ENCODE measurements around the gene HASPIN. TPM values are rescaled to one million over a fixed set of nuclear protein-coding genes. Genes with fewer than 3 reads are reported as not detected.
A peak's percentile ranks its signal among the peaks of the same experiment; 100 is the strongest.
"Not testable (repeated sequence)": the region's sequence is repeated elsewhere in the genome, so short reads cannot be mapped to it uniquely, and the experiment has no call there.

Gene HASPIN
- total and polyA plus RNA-seq, 9 of the 15 experiments (the other 6 are each of a cell fraction or from before 2014, with no cell fraction given), result 0.81 to 13.5 (median 9.9) TPM

DNA sequence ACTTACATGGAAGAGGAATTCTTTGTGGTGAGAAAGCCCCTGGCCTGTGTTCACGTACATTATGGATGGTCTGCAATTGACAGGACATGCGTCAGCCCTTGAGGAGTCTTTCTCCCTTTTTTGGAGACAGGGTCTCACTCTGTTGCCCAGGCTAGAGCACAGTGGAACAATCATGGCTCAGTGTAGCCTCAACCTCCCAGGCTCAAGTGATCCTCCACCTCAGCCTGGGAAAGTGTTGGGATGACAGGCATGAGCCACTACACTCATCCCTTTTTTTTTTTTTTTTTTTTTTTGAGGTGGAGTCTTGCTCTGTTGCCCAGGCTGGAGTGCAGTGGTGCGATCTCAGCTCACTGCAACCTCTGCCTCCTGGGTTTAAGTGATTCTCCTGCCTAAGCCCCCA is 4.4 kb downstream of the HASPIN start:
- Histone ChIP-seq H3K4me1 (replicated peaks in 1 of 2; ENCODE audit: control insufficient read depth in 2 of 2, insufficient read depth in 2 of 2, low read length in 2 of 2) (peaks cover 10 to 15% of the 10 kb centered on the region in 2 experiments; a peak in 4 of 5 replicates), H3K36me3 (ENCODE audit: control insufficient read depth, insufficient read depth, low read length) (peaks cover 26% of the 10 kb centered on the region), H3K79me2 (ENCODE audit: control insufficient read depth, insufficient read depth, low read length) (peaks cover 41% of the 10 kb centered on the region)
- FAIRE-seq; H3K27me3 ChIP-seq (ENCODE audit: control insufficient read depth in 2 of 2, insufficient read depth in 2 of 2, low read length in 2 of 2); H3K9ac ChIP-seq (ENCODE audit: insufficient read depth in 1 of 2, low read depth in 2 of 2, low read length in 2 of 2); H3K27ac ChIP-seq (ENCODE audit: extremely low read depth, low read depth, low read length); H4K20me1 ChIP-seq (replicated peaks; ENCODE audit: control insufficient read depth, insufficient read depth, low read length); H3K9me3 ChIP-seq (replicated peaks; ENCODE audit: control insufficient read depth, insufficient read depth, low read depth, low read length); BruUV-seq (replicated peaks); H3K9me1 ChIP-seq (ENCODE audit: control insufficient read depth, insufficient read depth, low read length); DNase-seq (ENCODE audit: extremely low read depth in 1 of 4, low spot score in 3 of 4); CTCF ChIA-PET (ENCODE audit: low intra/inter-chr PET ratio); H3K4me2 ChIP-seq (ENCODE audit: insufficient read depth, low read length); H3K4me3 ChIP-seq; H2AFZ ChIP-seq (ENCODE audit: low read depth, low read length); intact Hi-C loops (cut with micrococcal nuclease); ATAC-seq; in situ Hi-C loops (cut with MboI): not testable (repeated sequence)
- WGBS (ENCODE audit: insufficient coverage, low coverage, missing lambda C conversion rate), result no CpG with 5 or more reads among the region's 3 CpGs
- POLR2A ChIA-PET, result interaction anchor here (0.6 to 1.4 kb wide), 3 partner anchors 9 to 687 kb away, joined by 3 to 6 read pairs (median 4); no protein-coding TSS in a partner anchor
- peak; percentile 53; the same call in 1 of the 2 replicates for TF ChIP-seq ZNF121 (CRISPR knock-in tag; conservative IDR thresholded peaks at IDR 0.05)

DNA sequence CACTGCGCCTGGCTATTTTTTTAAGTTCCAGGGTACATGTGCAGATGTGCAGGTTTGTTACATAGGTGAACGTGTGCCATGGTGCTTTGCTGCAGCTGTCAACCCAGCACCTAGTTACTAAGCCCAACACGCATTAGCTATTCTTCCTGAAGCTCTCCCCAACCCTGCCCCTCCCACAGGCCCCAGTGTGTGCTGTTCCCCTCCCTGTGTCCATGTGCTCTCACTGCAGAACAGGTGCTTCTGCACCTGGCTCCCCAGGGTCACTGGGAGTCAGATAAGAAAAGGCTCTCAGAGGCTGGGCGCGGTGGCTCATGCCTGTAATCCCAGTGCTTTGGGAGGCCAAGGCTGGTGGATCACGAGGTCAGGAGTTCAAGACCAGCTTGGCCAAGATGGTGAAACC is 6.2 kb downstream of the HASPIN start:
- Histone ChIP-seq H3K4me1 (replicated peaks in 1 of 2; ENCODE audit: control insufficient read depth in 2 of 2, insufficient read depth in 2 of 2, low read length in 2 of 2) (peaks cover 0 to 6% of the 10 kb centered on the region in 2 experiments; a peak in 3 of 5 replicates), H3K79me2 (ENCODE audit: control insufficient read depth, insufficient read depth, low read length) (peaks cover 23% of the 10 kb centered on the region), H2AFZ (ENCODE audit: low read depth, low read length) (no peak overlapping the region), H3K4me3 (no peak overlapping the region), H3K9me1 (ENCODE audit: control insufficient read depth, insufficient read depth, low read length) (no peaks in the 10 kb centered on the region), H3K4me2 (ENCODE audit: insufficient read depth, low read length) (no peak overlapping the region), H3K36me3 (ENCODE audit: control insufficient read depth, insufficient read depth, low read length) (peaks cover 26% of the 10 kb centered on the region), H4K20me1 (replicated peaks; ENCODE audit: control insufficient read depth, insufficient read depth, low read length) (no peaks in the 10 kb centered on the region; the same call in 1 of the 2 replicates), H3K9me3 (replicated peaks; ENCODE audit: control insufficient read depth, insufficient read depth, low read depth, low read length) (no peaks in the 10 kb centered on the region), H3K27me3 (ENCODE audit: control insufficient read depth in 2 of 2, insufficient read depth in 2 of 2, low read length in 2 of 2) (no peaks in the 10 kb centered on the region), H3K9ac (ENCODE audit: insufficient read depth in 1 of 2, low read depth in 2 of 2, low read length in 2 of 2) (no peak overlapping the region), H3K27ac (ENCODE audit: extremely low read depth, low read depth, low read length) (no peak overlapping the region)
- ATAC-seq, result no peak
- no TSS peak for BruUV-seq (replicated peaks)
- intact Hi-C loops (cut with micrococcal nuclease), result loop anchor here (10.0 kb wide), 2 partner anchors 175 to 345 kb away; no protein-coding TSS in a partner anchor
- WGBS (ENCODE audit: insufficient coverage, low coverage, missing lambda C conversion rate), result 65% methylated on average over 6 of the region's 6 CpGs
- TF ChIP-seq NR2C2 (CRISPR knock-in tag; IDR thresholded peaks at IDR 0.05) (no peak), NR2C2 (tag; IDR thresholded peaks at IDR 0.05) (no peak), ZNF408 (CRISPR knock-in tag; IDR thresholded peaks at IDR 0.05; ENCODE audit: low read depth) (no peak), KLF16 (IDR thresholded peaks at IDR 0.05) (no peak), NR1H2 (CRISPR knock-in tag; IDR thresholded peaks at IDR 0.05) (no peak), KAT7 (CRISPR knock-in tag; IDR thresholded peaks at IDR 0.05; ENCODE audit: borderline replicate concordance) (no peak), SRSF7 (optimal IDR thresholded peaks at IDR 0.05; ENCODE audit: low read depth, low read length) (no peak), DIDO1 (tag; IDR thresholded peaks at IDR 0.05; ENCODE audit: low read depth) (no peak), MYBL2 (IDR thresholded peaks at IDR 0.05; ENCODE audit: low read depth) (no peak), MYBL2 (CRISPR knock-in tag; IDR thresholded peaks at IDR 0.05; ENCODE audit: borderline replicate concordance) (no peak), TFAM (CRISPR knock-in tag; conservative IDR thresholded peaks at IDR 0.05) (no peak), U2AF1 (optimal IDR thresholded peaks at IDR 0.05; ENCODE audit: low read depth, low read length) (no peak)
- TF ChIP-seq, protein P1, sequence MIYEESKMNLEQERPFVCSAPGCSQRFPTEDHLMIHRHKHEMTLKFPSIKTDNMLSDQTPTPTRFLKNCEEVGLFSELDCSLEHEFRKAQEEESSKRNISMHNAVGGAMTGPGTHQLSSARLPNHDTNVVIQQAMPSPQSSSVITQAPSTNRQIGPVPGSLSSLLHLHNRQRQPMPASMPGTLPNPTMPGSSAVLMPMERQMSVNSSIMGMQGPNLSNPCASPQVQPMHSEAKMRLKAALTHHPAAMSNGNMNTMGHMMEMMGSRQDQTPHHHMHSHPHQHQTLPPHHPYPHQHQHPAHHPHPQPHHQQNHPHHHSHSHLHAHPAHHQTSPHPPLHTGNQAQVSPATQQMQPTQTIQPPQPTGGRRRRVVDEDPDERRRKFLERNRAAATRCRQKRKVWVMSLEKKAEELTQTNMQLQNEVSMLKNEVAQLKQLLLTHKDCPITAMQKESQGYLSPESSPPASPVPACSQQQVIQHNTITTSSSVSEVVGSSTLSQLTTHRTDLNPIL (CRISPR knock-in tag; IDR thresholded peaks at IDR 0.05), result no peak
- TF ChIP-seq, protein P2, sequence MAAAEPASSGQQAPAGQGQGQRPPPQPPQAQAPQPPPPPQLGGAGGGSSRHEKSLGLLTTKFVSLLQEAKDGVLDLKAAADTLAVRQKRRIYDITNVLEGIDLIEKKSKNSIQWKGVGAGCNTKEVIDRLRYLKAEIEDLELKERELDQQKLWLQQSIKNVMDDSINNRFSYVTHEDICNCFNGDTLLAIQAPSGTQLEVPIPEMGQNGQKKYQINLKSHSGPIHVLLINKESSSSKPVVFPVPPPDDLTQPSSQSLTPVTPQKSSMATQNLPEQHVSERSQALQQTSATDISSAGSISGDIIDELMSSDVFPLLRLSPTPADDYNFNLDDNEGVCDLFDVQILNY (CRISPR knock-in tag; IDR thresholded peaks at IDR 0.05), result no peak
- in situ Hi-C loops (cut with MboI), result loop anchor here (5.0 kb wide), 1 partner anchor 48 kb away; no protein-coding TSS in a partner anchor
- ChIA-PET CTCF (ENCODE audit: low intra/inter-chr PET ratio) (no interaction called here), POLR2A (interaction anchor here (0.6 to 0.7 kb wide), 2 partner anchors 31 to 1820 kb away, joined by 3 read pairs; no protein-coding TSS in a partner anchor)
- no peak for FAIRE-seq
- DNase-seq (ENCODE audit: extremely low read depth in 1 of 4, low spot score in 3 of 4), result no peak
